Sciatic nerve (tissue), 1 donor: Measurements from ENCODE around the gene STK38L. TPM values are rescaled to one million over a fixed set of nuclear protein-coding genes. Genes with fewer than 3 reads are reported as not detected.

ENCODE experiments used
- total RNA-seq: library from RNA; stranded (reverse); fragmentation: NEBNext Ultra II Directional; extraction: Animal tissue kit (Norgen Biotek cat#: 25700); gene quantifications from one replicate; pipeline ENCODE4 v1.2.1, GENCODE V29; 2021
- donor health status: DM: no; HTN: no; CAD: no.

Gene STK38L
- total RNA-seq, 1 donor from 2014 or later = 45.1 TPM

Other genes starting within 250 kb of the STK38L start
- 58.9 TPM for gene TM7SF3, start 229.9 kb upstream of the STK38L start, total RNA-seq
- gene MED21, start 221.7 kb upstream of the STK38L start, total RNA-seq = 67.7 TPM
- not detected for gene C12orf71, start 161.7 kb upstream of the STK38L start, total RNA-seq
- 5.3 TPM for gene BMAL2, start 88.5 kb downstream of the STK38L start, total RNA-seq
- gene SMCO2, start 202.4 kb downstream of the STK38L start, total RNA-seq = 0.40 TPM